Endothelial cell of umbilical vein (primary cell): ENCODE measurements around the gene DOP1A.

Source experiments
- POLR2A ChIP-seq: IDR thresholded peaks from 2 replicates; pipeline ENCODE4 v1.6.1; 2012; ENCODE audit warnings: low read depth, mild to moderate bottlenecking, control low read depth, low read length
- TF ChIP-seq, protein P1 (sequence below), 2 donors: IDR thresholded peaks; 1 replicate in 1 of 2; 2 replicates in 1 of 2; pipeline ENCODE4 v1.5.1; 2011; ENCODE audit warnings: low read length in 2 of 2, mild to moderate bottlenecking in 2 of 2, moderate library complexity in 2 of 2, control low read depth in 1 of 2, inconsistent platforms in 1 of 2, low read depth in 1 of 2; ENCODE audit not compliant: insufficient read depth in 1 of 2; ENCODE audit errors: extremely low read depth in 1 of 2

DNA sequence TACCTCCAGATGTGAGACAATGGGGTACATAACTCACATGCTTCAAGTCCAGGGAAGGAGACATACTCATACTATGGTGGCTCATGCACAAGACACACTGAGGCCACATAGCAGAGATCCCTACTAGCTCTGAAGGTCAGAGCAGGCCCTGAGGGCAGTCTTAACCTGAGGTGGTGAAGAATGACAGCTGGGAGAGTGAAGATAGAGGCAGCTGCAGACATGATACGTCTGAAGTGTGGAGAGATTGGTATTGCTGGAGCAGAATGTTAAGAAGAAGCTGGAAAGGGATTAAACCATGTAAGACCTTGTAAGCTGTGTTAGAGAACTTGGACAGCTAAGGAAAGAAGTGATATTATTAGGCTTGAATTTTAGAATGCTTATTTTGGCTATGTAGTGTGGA is 92.7 kb downstream of the DOP1A start:
- TF ChIP-seq, protein P1, sequence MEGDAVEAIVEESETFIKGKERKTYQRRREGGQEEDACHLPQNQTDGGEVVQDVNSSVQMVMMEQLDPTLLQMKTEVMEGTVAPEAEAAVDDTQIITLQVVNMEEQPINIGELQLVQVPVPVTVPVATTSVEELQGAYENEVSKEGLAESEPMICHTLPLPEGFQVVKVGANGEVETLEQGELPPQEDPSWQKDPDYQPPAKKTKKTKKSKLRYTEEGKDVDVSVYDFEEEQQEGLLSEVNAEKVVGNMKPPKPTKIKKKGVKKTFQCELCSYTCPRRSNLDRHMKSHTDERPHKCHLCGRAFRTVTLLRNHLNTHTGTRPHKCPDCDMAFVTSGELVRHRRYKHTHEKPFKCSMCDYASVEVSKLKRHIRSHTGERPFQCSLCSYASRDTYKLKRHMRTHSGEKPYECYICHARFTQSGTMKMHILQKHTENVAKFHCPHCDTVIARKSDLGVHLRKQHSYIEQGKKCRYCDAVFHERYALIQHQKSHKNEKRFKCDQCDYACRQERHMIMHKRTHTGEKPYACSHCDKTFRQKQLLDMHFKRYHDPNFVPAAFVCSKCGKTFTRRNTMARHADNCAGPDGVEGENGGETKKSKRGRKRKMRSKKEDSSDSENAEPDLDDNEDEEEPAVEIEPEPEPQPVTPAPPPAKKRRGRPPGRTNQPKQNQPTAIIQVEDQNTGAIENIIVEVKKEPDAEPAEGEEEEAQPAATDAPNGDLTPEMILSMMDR (IDR thresholded peaks at IDR 0.05; ENCODE audit: extremely low read depth in 1 of 2, insufficient read depth in 1 of 2, low read depth in 1 of 2, low read length in 2 of 2) = no peak
- TF ChIP-seq POLR2A = no peak
